K562 (cell line): ENCODE results near the gene GFOD1. TPM values are rescaled to one million over a fixed set of nuclear protein-coding genes. Genes with fewer than 3 reads are reported as not detected.

Experiments used
- ATAC-seq: fragments of 200-7000 bp; cut with Tn5 transposase; 3 replicates; pipeline ENCODE4 v1.9.1; 2020; ENCODE audit warnings: moderate library complexity
- BruUV-seq: library from RNA; stranded (reverse); fragments of 400-500 nt; replicated peaks from 2 replicates; lab custom pipeline; 2021; lab: Mats Ljungman, UMichigan
- CTCF ChIA-PET: fragments of 300-600 bp; formaldehyde crosslinking; extraction: SDS; loops from one replicate; lab custom pipeline; 2021; ENCODE audit warnings: low intra/inter-chr PET ratio; lab: Yijun Ruan, JAX
- POLR2A ChIA-PET: fragments of 300-600, 350-650 bp; sonication (Branson Sonifier 250); formaldehyde crosslinking; extraction: SDS; loops from one replicate; lab custom pipeline; 2021; ENCODE audit warnings: antibody characterized with exemption, inconsistent platforms; lab: Yijun Ruan, JAX
- DNase-seq, 4 experiments: peaks; one replicate each; pipeline versions ENCODE4 v3.0.0 to v3.0.0-alpha.2; 2011 to 2018; ENCODE audit warnings: low spot score in 3 of 4, mixed read lengths in 3 of 4; ENCODE audit errors: extremely low read depth in 1 of 4
- FAIRE-seq: peaks from 2 replicates; lab custom pipeline; 2011; peaks lifted over from hg19 to GRCh38; lab: Jason Lieb, UNC
- H2AFZ ChIP-seq: 2 replicates; pipeline ENCODE4 v1.6.0; 2011; ENCODE audit warnings: low read depth, low read length, control low read depth, inconsistent platforms
- H3K27ac ChIP-seq: fragments of 200-600 bp; 3 replicates; pipeline ENCODE4 v1.8.0; 2011; ENCODE audit warnings: low read depth, mild to moderate bottlenecking, control low read depth, inconsistent platforms, low read length, moderate library complexity, mixed read lengths; ENCODE audit errors: extremely low read depth
- H3K27me3 ChIP-seq, 2 experiments: fragments of 300-600 bp in 1 of 2; 2 replicates in 1 of 2; 3 replicates in 1 of 2; pipeline versions ENCODE4 v1.6.0 to v1.8.0; 2011; ENCODE audit warnings: inconsistent platforms in 2 of 2, low read length in 2 of 2, mild to moderate bottlenecking in 1 of 2, mixed read lengths in 1 of 2, moderate library complexity in 1 of 2; ENCODE audit not compliant: control insufficient read depth in 2 of 2, insufficient read depth in 2 of 2
- H3K36me3 ChIP-seq: fragments of 300-600 bp; 3 replicates; pipeline ENCODE4 v1.8.0; 2011; ENCODE audit warnings: mild to moderate bottlenecking, low read length, inconsistent platforms; ENCODE audit not compliant: control insufficient read depth, insufficient read depth
- H3K4me1 ChIP-seq, 2 experiments: fragments of 200-600 bp in 1 of 2; replicated peaks in 1 of 2; 2 replicates in 1 of 2; 3 replicates in 1 of 2; pipeline versions ENCODE4 v1.5.1 to v1.8.0; 2011; ENCODE audit warnings: inconsistent platforms in 2 of 2, low read length in 2 of 2, mild to moderate bottlenecking in 1 of 2, mixed read lengths in 1 of 2, moderate library complexity in 1 of 2; ENCODE audit not compliant: control insufficient read depth in 2 of 2, insufficient read depth in 2 of 2
- H3K4me2 ChIP-seq: 2 replicates; pipeline ENCODE4 v1.6.1; 2011; ENCODE audit warnings: low read length, control low read depth, inconsistent platforms, mixed read lengths; ENCODE audit not compliant: insufficient read depth
- H3K4me3 ChIP-seq: fragments of 200-600 bp; sonication (generic), shearing (Covaris generic); 2 replicates; pipeline ENCODE4 v1.5.1; 2016; ENCODE audit warnings: control low read depth, inconsistent platforms
- H3K79me2 ChIP-seq: fragments of 200-600 bp; 3 replicates; pipeline ENCODE4 v1.8.0; 2011; ENCODE audit warnings: low read length, inconsistent platforms; ENCODE audit not compliant: control insufficient read depth, insufficient read depth
- H3K9ac ChIP-seq, 2 experiments: 2 replicates each; pipeline versions ENCODE4 v1.6.0 to v1.6.1; 2011; ENCODE audit warnings: low read depth in 2 of 2, low read length in 2 of 2, control low read depth in 1 of 2, inconsistent platforms in 1 of 2, mild to moderate bottlenecking in 1 of 2, mixed read lengths in 1 of 2; ENCODE audit not compliant: insufficient read depth in 1 of 2
- H3K9me1 ChIP-seq: one replicate; pipeline ENCODE4 v1.6.0; 2011; ENCODE audit warnings: inconsistent platforms, mild to moderate bottlenecking, low read length, moderate library complexity; ENCODE audit not compliant: control insufficient read depth, insufficient read depth
- H3K9me3 ChIP-seq: replicated peaks from 2 replicates; pipeline ENCODE4 v1.5.1; 2011; ENCODE audit warnings: low read depth, low read length, inconsistent platforms; ENCODE audit not compliant: control insufficient read depth, insufficient read depth
- H4K20me1 ChIP-seq: replicated peaks from 2 replicates; pipeline ENCODE4 v1.6.1; 2011; ENCODE audit warnings: low read length, inconsistent platforms, mixed read lengths; ENCODE audit not compliant: control insufficient read depth, insufficient read depth
- CREB1 ChIP-seq, 2 experiments: sonication (generic) in 1 of 2; formaldehyde crosslinking in 1 of 2; IDR thresholded peaks; 2 replicates each; pipeline versions ENCODE4 v1.6.1 to v1.8.0; 2012 to 2022; ENCODE audit warnings: inconsistent platforms in 1 of 2, mild to moderate bottlenecking in 1 of 2, missing genetic modification reagents in 1 of 2, moderate library complexity in 1 of 2
- ZNF551 ChIP-seq: fragments of 250-450 bp; sonication (Bioruptor Pico); IDR thresholded peaks from 2 replicates; pipeline ENCODE4 v1.5.0; 2021; ENCODE audit warnings: mild to moderate bottlenecking, moderate library complexity
- WGBS: fragments of 100-300 bp; shearing (Covaris generic); methylation state at CpG from one replicate; pipeline ENCODE4 v1.1.6; 2016; ENCODE audit warnings: low coverage, mixed read lengths; ENCODE audit not compliant: insufficient coverage; ENCODE audit errors: missing lambda C conversion rate; 5-methylcytosine and 5-hydroxymethylcytosine counted together
- in situ Hi-C: fragments of 300-500 bp; cut with MboI; formaldehyde crosslinking; loops from 4 replicates; pipeline ENCODE4 v1.15.0; 2018; ENCODE audit warnings: inconsistent platforms, mixed read lengths
- intact Hi-C: fragments of 100-400 bp; cut with micrococcal nuclease; formaldehyde crosslinking; loops from 2 replicates; pipeline ENCODE4 v1.14.2; 2022
- polyA plus RNA-seq, 8 experiments: library from polyadenylated mRNA; depleted of rRNA in 4 of 8; stranded (reverse) in 5 of 8; unstranded in 3 of 8; fragments of >200 nt; fragmentation: Nextera tagmentation in 2 of 8; fragmentation: Illumina TruSeq in 1 of 8; extraction: Ambion mirVana in 2 of 8; extraction: Trizol in 1 of 8; gene quantifications; 2 replicates each; pipeline versions ENCODE4 v1.2.1 to v1.2.3, GENCODE V29; 2011 to 2014; ENCODE audit warnings: inconsistent platforms in 1 of 8, missing spikeins in 1 of 8
- total RNA-seq, 7 experiments: library from RNA; depleted of rRNA in 6 of 7; stranded (reverse); fragments of >200 nt in 6 of 7; fragmentation: Illumina TruSeq in 2 of 7; extraction: Trizol in 2 of 7; gene quantifications; 2 replicates each; pipeline versions ENCODE4 v1.2.1 to v1.2.3, GENCODE V29; 2011 to 2021; ENCODE audit warnings: low replicate concordance in 1 of 7
- TF ChIP-seq, protein P1 (sequence below): sonication (generic); formaldehyde crosslinking; IDR thresholded peaks from 2 replicates; pipeline ENCODE4 v1.8.0; 2022; ENCODE audit warnings: missing genetic modification reagents, mild to moderate bottlenecking, borderline replicate concordance
- TF ChIP-seq, protein P2 (sequence below): sonication (generic); IDR thresholded peaks from 2 replicates; pipeline ENCODE4 v1.6.1; 2016

GFOD1 gene
- total and polyA plus RNA-seq, 9 of the 15 experiments (the other 6 are each of a cell fraction or from before 2014, with no cell fraction given) = 3.8 to 12.0 (median 8.2) TPM

DNA sequence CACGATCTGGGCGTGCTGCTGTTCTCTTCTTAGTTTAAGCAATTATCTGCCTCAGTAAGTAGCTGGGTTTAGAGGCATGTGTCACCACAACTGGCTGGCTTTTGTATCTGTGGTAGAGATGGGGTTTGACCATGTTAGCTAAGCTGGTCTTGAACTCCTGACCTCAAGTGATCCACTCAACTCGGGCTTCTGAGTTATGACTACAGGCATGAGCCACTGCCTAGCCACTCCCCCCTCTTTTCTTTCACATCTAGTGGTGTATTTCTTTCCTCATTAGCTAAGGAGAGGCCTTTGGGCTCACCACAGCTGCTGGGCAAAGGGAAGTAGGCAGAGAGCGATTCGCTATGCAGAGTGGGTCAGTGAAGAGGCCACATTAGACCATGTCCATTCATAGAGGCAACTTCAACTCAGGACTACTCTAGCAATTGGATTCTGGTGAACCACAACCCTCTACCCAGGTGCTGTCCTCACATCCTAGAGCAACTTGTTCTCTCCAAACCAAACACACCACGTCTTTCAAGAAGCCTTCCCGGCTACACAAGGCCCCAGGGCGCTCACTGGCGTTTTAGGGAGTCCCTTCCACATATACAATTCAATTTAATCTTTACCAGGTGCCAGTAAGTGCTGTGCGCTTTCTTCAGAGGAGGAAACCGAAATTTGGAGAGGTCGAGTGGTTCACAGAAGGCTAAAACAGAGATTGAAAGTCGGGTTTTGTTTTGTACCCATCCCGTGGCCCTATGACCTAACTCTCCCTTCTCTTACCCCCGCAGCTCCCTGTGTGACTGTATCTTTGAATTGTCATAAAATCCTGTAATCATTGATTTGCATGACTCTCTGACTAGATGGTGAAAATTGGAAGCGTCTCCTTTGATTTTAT lies 26.5 kb upstream of the GFOD1 start:
- BruUV-seq = no TSS peak
- Histone ChIP-seq H3K4me1 (peaks cover 0 to 4% of the 10 kb centered on the region in 2 experiments; a peak in 1 of 5 replicates), H3K79me2 (no peaks in the 10 kb centered on the region), H3K9me3 (0 out of 2 replicates have a peak, but pooled peaks cover 2% of the 10 kb centered on the region)
- TF ChIP-seq, protein P1, sequence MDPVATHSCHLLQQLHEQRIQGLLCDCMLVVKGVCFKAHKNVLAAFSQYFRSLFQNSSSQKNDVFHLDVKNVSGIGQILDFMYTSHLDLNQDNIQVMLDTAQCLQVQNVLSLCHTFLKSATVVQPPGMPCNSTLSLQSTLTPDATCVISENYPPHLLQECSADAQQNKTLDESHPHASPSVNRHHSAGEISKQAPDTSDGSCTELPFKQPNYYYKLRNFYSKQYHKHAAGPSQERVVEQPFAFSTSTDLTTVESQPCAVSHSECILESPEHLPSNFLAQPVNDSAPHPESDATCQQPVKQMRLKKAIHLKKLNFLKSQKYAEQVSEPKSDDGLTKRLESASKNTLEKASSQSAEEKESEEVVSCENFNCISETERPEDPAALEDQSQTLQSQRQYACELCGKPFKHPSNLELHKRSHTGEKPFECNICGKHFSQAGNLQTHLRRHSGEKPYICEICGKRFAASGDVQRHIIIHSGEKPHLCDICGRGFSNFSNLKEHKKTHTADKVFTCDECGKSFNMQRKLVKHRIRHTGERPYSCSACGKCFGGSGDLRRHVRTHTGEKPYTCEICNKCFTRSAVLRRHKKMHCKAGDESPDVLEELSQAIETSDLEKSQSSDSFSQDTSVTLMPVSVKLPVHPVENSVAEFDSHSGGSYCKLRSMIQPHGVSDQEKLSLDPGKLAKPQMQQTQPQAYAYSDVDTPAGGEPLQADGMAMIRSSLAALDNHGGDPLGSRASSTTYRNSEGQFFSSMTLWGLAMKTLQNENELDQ (CRISPR knock-in tag) = no peak
- TF ChIP-seq CREB1 (IDR thresholded peaks at IDR 0.05) = no peak
- TF ChIP-seq CREB1 (CRISPR knock-in tag; IDR thresholded peaks at IDR 0.05) = no peak
- TF ChIP-seq, protein P2, sequence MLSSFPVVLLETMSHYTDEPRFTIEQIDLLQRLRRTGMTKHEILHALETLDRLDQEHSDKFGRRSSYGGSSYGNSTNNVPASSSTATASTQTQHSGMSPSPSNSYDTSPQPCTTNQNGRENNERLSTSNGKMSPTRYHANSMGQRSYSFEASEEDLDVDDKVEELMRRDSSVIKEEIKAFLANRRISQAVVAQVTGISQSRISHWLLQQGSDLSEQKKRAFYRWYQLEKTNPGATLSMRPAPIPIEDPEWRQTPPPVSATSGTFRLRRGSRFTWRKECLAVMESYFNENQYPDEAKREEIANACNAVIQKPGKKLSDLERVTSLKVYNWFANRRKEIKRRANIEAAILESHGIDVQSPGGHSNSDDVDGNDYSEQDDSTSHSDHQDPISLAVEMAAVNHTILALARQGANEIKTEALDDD = 0 out of 2 replicates have a peak, but pooled peaks have one; percentile 26
- TF ChIP-seq ZNF551 (CRISPR knock-in tag) = no peak
- TF ChIP-seq, all 486 proteins: peak for 1
- Histone ChIP-seq H3K4me2 (no peak overlapping the region), H3K27me3 (peaks cover 18 to 29% of the 10 kb centered on the region in 2 experiments), H3K9me1 (no peaks in the 10 kb centered on the region), H3K9ac (no peak overlapping the region), H3K4me3 (no peak overlapping the region), H3K27ac (no peak overlapping the region), H3K36me3 (no peaks in the 10 kb centered on the region), H4K20me1 (no peaks in the 10 kb centered on the region), H2AFZ (peak overlapping the region; percentile 1; the same call in 1 of the 2 replicates)
- no peak for FAIRE-seq
- in situ Hi-C loops (no loop called here), intact Hi-C loops (no loop called here)
- no peak for ATAC-seq
- WGBS = 9% methylated on average over 16 of the region's 16 CpGs
- CTCF ChIA-PET = no interaction called here
- no peak for DNase-seq
- POLR2A ChIA-PET = interaction anchor here (0.5 to 0.7 kb wide), 3 partner anchors 13 to 134 kb away, joined by 3 read pairs; no protein-coding TSS in a partner anchor
